Liver (tissue), 9 donors: ENCODE results near the gene RIMBP2. TPM values are rescaled to one million over a fixed set of nuclear protein-coding genes. Genes with fewer than 3 reads are reported as not detected.

Source experiments
- DNase-seq: peaks from one replicate; pipeline ENCODE4 v3.0.0-alpha.2; 2017; ENCODE audit warnings: low spot score
- H3K27ac ChIP-seq, 2 donors: one replicate each; pipeline ENCODE4 v1.7.0; 2013; ENCODE audit warnings: inconsistent platforms in 2 of 2, low read length in 2 of 2, control low read depth in 1 of 2, low read depth in 1 of 2, mild to moderate bottlenecking in 1 of 2
- H3K27me3 ChIP-seq, 4 donors: one replicate each; pipeline versions ENCODE4 v1.6.1 to v1.7.0; 2013; ENCODE audit warnings: low read length in 3 of 4, inconsistent platforms in 1 of 4, mild to moderate bottlenecking in 1 of 4, moderate library complexity in 1 of 4; ENCODE audit not compliant: control insufficient read depth in 4 of 4, insufficient read depth in 4 of 4
- H3K36me3 ChIP-seq, 4 donors: one replicate each; pipeline versions ENCODE4 v1.6.1 to v1.7.0; 2013; ENCODE audit warnings: low read length in 3 of 4, mild to moderate bottlenecking in 3 of 4, low read depth in 1 of 4, moderate library complexity in 1 of 4; ENCODE audit not compliant: control insufficient read depth in 4 of 4, insufficient read depth in 3 of 4
- H3K4me1 ChIP-seq, 4 donors: one replicate each; pipeline versions ENCODE4 v1.6.1 to v1.7.0; 2013; ENCODE audit warnings: low read length in 3 of 4, mild to moderate bottlenecking in 3 of 4, moderate library complexity in 1 of 4; ENCODE audit not compliant: control insufficient read depth in 4 of 4, insufficient read depth in 4 of 4
- H3K4me3 ChIP-seq, 3 donors: one replicate each; pipeline versions ENCODE4 v1.6.1 to v1.7.0; 2013; ENCODE audit warnings: low read length in 3 of 3, control low read depth in 1 of 3, low read depth in 1 of 3, mild to moderate bottlenecking in 1 of 3
- H3K9ac ChIP-seq, 2 donors: one replicate each; pipeline ENCODE4 v1.7.0; 2013; ENCODE audit warnings: low read length in 2 of 2, mild to moderate bottlenecking in 2 of 2, moderate library complexity in 2 of 2, control low read depth in 1 of 2, low read depth in 1 of 2
- H3K9me3 ChIP-seq, 4 donors: one replicate each; pipeline versions ENCODE4 v1.6.1 to v1.7.0; 2013; ENCODE audit warnings: low read length in 3 of 4; ENCODE audit not compliant: control insufficient read depth in 4 of 4
- EGR1 ChIP-seq, 2 donors: IDR thresholded peaks; 2 replicates each; pipeline ENCODE4 v1.6.1; 2016 to 2018; ENCODE audit warnings: antibody characterized with exemption in 2 of 2, low read depth in 2 of 2
- FOXA1 ChIP-seq: IDR thresholded peaks from 2 replicates; pipeline ENCODE4 v1.6.1; 2016; ENCODE audit warnings: antibody characterized with exemption
- FOXA2 ChIP-seq: IDR thresholded peaks from 2 replicates; pipeline ENCODE4 v1.6.1; 2016; ENCODE audit warnings: antibody characterized with exemption
- GABPA ChIP-seq, 2 donors: IDR thresholded peaks in 1 of 2; conservative IDR thresholded peaks in 1 of 2; 2 replicates each; pipeline ENCODE4 v1.6.1; 2016; ENCODE audit warnings: antibody characterized with exemption in 2 of 2, mild to moderate bottlenecking in 1 of 2, moderate library complexity in 1 of 2
- HNF4A ChIP-seq, 2 donors: conservative IDR thresholded peaks; 2 replicates each; pipeline ENCODE4 v1.6.1; 2016; ENCODE audit warnings: antibody characterized with exemption in 2 of 2, mild to moderate bottlenecking in 2 of 2
- HNF4G ChIP-seq: IDR thresholded peaks from 2 replicates; pipeline ENCODE4 v1.6.1; 2016; ENCODE audit warnings: antibody characterized with exemption
- JUND ChIP-seq, 2 donors: IDR thresholded peaks; 2 replicates each; pipeline ENCODE4 v1.6.1; 2016; ENCODE audit warnings: antibody characterized with exemption in 2 of 2
- NR2F2 ChIP-seq: IDR thresholded peaks from 2 replicates; pipeline ENCODE4 v1.6.1; 2016; ENCODE audit warnings: antibody characterized with exemption
- RAD21 ChIP-seq, 2 donors: IDR thresholded peaks; 2 replicates each; pipeline ENCODE4 v1.6.1; 2016; ENCODE audit warnings: antibody characterized with exemption in 2 of 2, mild to moderate bottlenecking in 2 of 2
- RXRA ChIP-seq, 2 donors: IDR thresholded peaks; 2 replicates each; pipeline ENCODE4 v1.6.1; 2017 to 2018; ENCODE audit warnings: antibody characterized with exemption in 2 of 2, mild to moderate bottlenecking in 1 of 2
- SP1 ChIP-seq: IDR thresholded peaks from 2 replicates; pipeline ENCODE4 v1.6.1; 2018; ENCODE audit warnings: antibody characterized with exemption, mild to moderate bottlenecking
- TAF1 ChIP-seq: conservative IDR thresholded peaks from 2 replicates; pipeline ENCODE4 v1.6.1; 2016; ENCODE audit warnings: antibody characterized with exemption, mild to moderate bottlenecking
- YY1 ChIP-seq: IDR thresholded peaks from 2 replicates; pipeline ENCODE4 v1.6.1; 2016; ENCODE audit warnings: antibody characterized with exemption, mild to moderate bottlenecking
- WGBS: extraction: QIAGEN DNeasy Blood & Tissue Kit; methylation state at CpG from one replicate; pipeline ENCODE4 v1.1.7; 2013; 5-methylcytosine and 5-hydroxymethylcytosine counted together
- polyA plus RNA-seq, 2 donors: library from polyadenylated mRNA; stranded (reverse) in 1 of 2; unstranded in 1 of 2; fragments of 200-250 nt in 1 of 2; fragments of >200 nt in 1 of 2; fragmentation: Nextera tagmentation in 1 of 2; extraction: Ambion mirVana in 1 of 2; gene quantifications; one replicate each; pipeline versions ENCODE4 v1.2.1 to v1.2.3, GENCODE V29; 2013 to 2015
- total RNA-seq, 2 donors: library from RNA; depleted of rRNA; stranded (reverse); fragments of >200 nt; gene quantifications; one replicate each; pipeline ENCODE4 v1.2.3, GENCODE V29; 2014
- TF ChIP-seq, protein P1 (sequence below): fragments of 150-350 bp; IDR thresholded peaks from 2 replicates; pipeline ENCODE4 v1.5.1; 2017; ENCODE audit warnings: improper control_type of control experiment, low read depth, low read length; ENCODE audit not compliant: missing input control
- TF ChIP-seq, protein P2 (sequence below): IDR thresholded peaks from 2 replicates; pipeline ENCODE4 v1.6.1; 2016; ENCODE audit warnings: antibody characterized with exemption, mild to moderate bottlenecking
- TF ChIP-seq, protein P3 (sequence below): IDR thresholded peaks from 2 replicates; pipeline ENCODE4 v1.6.1; 2016; ENCODE audit warnings: antibody characterized with exemption
- TF ChIP-seq, protein P4 (sequence below): IDR thresholded peaks from 2 replicates; pipeline ENCODE4 v1.6.1; 2016; ENCODE audit warnings: antibody characterized with exemption
- TF ChIP-seq, protein P5 (sequence below): IDR thresholded peaks from 2 replicates; pipeline ENCODE4 v1.6.1; 2016; ENCODE audit warnings: antibody characterized with exemption
- donor health status: healthy.
- donor health status: healthy.
- donor health status: healthy.
- donor health status: healthy.
- donor health status: healthy.

Gene RIMBP2
- total and polyA plus RNA-seq, 4 donors = 0.01 to 0.17 (median 0.09) TPM; not detected in 1

DNA sequence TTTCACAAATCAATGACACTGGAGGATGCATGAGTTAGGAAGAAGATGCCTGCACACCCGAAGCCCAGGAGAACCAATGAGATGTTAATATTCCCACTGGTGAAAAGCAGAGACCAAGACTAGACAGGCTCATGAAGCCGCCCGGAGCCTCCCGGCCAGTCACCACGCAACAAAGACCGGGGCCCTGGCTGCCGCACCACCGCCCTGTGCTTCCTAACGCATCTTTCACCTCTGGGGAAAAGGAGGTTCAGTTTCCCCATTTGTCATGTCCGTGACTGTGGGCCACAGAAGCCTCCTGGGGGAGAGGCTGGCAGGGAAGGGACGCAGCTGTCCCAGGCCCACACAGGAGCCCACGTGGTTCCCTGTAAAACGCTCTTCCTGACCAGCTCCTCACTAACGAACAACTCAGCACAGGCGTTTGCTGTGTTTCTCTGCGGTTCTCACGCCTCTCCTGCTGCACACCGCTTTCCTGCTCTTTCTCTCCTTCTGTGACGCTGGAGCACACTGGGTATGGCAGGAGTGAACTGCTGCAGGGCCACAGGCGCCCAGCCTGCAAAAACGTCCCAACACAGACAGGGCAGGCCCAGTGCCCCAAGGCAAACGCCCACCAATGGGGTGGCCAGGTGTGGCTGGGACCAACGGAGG is 10.8 kb downstream of the RIMBP2 start:
- WGBS = 52% methylated on average over 23 of the region's 23 CpGs
- no peak for DNase-seq
- H3K27me3 ChIP-seq = peaks cover 0 to 4% (median 0%) of the 10 kb centered on the region in 4 donors
- no peak overlapping the region for H3K27ac ChIP-seq
- TF ChIP-seq FOXA2 = no peak
- no peak for TF ChIP-seq HNF4G
- TF ChIP-seq, protein P1, sequence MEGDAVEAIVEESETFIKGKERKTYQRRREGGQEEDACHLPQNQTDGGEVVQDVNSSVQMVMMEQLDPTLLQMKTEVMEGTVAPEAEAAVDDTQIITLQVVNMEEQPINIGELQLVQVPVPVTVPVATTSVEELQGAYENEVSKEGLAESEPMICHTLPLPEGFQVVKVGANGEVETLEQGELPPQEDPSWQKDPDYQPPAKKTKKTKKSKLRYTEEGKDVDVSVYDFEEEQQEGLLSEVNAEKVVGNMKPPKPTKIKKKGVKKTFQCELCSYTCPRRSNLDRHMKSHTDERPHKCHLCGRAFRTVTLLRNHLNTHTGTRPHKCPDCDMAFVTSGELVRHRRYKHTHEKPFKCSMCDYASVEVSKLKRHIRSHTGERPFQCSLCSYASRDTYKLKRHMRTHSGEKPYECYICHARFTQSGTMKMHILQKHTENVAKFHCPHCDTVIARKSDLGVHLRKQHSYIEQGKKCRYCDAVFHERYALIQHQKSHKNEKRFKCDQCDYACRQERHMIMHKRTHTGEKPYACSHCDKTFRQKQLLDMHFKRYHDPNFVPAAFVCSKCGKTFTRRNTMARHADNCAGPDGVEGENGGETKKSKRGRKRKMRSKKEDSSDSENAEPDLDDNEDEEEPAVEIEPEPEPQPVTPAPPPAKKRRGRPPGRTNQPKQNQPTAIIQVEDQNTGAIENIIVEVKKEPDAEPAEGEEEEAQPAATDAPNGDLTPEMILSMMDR = no peak
- TF ChIP-seq GABPA (IDR thresholded peaks at IDR 0.05 in 1 of 2, conservative IDR thresholded peaks at IDR 0.05 in 1 of 2) = no peak
- TF ChIP-seq, protein P2, sequence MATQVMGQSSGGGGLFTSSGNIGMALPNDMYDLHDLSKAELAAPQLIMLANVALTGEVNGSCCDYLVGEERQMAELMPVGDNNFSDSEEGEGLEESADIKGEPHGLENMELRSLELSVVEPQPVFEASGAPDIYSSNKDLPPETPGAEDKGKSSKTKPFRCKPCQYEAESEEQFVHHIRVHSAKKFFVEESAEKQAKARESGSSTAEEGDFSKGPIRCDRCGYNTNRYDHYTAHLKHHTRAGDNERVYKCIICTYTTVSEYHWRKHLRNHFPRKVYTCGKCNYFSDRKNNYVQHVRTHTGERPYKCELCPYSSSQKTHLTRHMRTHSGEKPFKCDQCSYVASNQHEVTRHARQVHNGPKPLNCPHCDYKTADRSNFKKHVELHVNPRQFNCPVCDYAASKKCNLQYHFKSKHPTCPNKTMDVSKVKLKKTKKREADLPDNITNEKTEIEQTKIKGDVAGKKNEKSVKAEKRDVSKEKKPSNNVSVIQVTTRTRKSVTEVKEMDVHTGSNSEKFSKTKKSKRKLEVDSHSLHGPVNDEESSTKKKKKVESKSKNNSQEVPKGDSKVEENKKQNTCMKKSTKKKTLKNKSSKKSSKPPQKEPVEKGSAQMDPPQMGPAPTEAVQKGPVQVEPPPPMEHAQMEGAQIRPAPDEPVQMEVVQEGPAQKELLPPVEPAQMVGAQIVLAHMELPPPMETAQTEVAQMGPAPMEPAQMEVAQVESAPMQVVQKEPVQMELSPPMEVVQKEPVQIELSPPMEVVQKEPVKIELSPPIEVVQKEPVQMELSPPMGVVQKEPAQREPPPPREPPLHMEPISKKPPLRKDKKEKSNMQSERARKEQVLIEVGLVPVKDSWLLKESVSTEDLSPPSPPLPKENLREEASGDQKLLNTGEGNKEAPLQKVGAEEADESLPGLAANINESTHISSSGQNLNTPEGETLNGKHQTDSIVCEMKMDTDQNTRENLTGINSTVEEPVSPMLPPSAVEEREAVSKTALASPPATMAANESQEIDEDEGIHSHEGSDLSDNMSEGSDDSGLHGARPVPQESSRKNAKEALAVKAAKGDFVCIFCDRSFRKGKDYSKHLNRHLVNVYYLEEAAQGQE = no peak
- TF ChIP-seq, protein P3, sequence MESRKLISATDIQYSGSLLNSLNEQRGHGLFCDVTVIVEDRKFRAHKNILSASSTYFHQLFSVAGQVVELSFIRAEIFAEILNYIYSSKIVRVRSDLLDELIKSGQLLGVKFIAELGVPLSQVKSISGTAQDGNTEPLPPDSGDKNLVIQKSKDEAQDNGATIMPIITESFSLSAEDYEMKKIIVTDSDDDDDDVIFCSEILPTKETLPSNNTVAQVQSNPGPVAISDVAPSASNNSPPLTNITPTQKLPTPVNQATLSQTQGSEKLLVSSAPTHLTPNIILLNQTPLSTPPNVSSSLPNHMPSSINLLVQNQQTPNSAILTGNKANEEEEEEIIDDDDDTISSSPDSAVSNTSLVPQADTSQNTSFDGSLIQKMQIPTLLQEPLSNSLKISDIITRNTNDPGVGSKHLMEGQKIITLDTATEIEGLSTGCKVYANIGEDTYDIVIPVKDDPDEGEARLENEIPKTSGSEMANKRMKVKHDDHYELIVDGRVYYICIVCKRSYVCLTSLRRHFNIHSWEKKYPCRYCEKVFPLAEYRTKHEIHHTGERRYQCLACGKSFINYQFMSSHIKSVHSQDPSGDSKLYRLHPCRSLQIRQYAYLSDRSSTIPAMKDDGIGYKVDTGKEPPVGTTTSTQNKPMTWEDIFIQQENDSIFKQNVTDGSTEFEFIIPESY = no peak
- TF ChIP-seq RXRA (IDR thresholded peaks at IDR 0.05) = no peak
- TF ChIP-seq SP1 = no peak
- TF ChIP-seq YY1 = no peak
- TF ChIP-seq HNF4A (conservative IDR thresholded peaks at IDR 0.05) = no peak
- TF ChIP-seq, protein P4, sequence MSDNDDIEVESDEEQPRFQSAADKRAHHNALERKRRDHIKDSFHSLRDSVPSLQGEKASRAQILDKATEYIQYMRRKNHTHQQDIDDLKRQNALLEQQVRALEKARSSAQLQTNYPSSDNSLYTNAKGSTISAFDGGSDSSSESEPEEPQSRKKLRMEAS = no peak
- TF ChIP-seq NR2F2 = no peak
- TF ChIP-seq EGR1 (IDR thresholded peaks at IDR 0.05; ENCODE audit: low read depth in 2 of 2) = no peak
- no peak for TF ChIP-seq FOXA1
- TF ChIP-seq TAF1 = no peak
- TF ChIP-seq, protein P5, sequence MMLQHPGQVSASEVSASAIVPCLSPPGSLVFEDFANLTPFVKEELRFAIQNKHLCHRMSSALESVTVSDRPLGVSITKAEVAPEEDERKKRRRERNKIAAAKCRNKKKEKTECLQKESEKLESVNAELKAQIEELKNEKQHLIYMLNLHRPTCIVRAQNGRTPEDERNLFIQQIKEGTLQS = no peak
- no peak for TF ChIP-seq RAD21 (IDR thresholded peaks at IDR 0.05)
- no peak for TF ChIP-seq JUND (IDR thresholded peaks at IDR 0.05)
- H3K9ac ChIP-seq = no peak overlapping the region
- no peaks in the 10 kb centered on the region for H3K36me3 ChIP-seq
- no peaks in the 10 kb centered on the region for H3K4me1 ChIP-seq
- H3K4me3 ChIP-seq = no peak overlapping the region
- H3K9me3 ChIP-seq = no peaks in the 10 kb centered on the region
